ENCODE results near the gene GAREM1.

DNA sequence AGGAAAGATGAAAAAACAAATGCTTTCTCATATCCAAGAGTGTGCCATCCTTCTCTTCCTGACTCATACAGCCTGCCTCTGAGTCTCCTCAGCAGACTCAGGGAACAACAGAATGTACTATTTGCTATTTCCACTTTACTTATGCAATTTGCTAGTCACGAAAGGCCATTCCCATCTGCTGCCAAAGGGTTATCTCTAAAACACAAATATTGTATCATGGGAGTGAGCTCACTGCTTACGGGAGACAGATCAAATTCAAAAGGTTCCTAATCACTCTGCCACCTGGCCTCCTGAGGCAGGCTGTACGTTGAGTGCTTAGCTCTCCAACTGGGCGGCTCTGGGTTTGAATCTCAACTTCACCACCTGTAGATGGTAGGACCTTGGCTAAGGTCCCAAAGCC lies 92.0 kb downstream of the GAREM1 start:
- TF ChIP-seq, protein P1, sequence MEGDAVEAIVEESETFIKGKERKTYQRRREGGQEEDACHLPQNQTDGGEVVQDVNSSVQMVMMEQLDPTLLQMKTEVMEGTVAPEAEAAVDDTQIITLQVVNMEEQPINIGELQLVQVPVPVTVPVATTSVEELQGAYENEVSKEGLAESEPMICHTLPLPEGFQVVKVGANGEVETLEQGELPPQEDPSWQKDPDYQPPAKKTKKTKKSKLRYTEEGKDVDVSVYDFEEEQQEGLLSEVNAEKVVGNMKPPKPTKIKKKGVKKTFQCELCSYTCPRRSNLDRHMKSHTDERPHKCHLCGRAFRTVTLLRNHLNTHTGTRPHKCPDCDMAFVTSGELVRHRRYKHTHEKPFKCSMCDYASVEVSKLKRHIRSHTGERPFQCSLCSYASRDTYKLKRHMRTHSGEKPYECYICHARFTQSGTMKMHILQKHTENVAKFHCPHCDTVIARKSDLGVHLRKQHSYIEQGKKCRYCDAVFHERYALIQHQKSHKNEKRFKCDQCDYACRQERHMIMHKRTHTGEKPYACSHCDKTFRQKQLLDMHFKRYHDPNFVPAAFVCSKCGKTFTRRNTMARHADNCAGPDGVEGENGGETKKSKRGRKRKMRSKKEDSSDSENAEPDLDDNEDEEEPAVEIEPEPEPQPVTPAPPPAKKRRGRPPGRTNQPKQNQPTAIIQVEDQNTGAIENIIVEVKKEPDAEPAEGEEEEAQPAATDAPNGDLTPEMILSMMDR (IDR thresholded peaks at IDR 0.05), result no peak
- no peak for TF ChIP-seq POLR2A (IDR thresholded peaks at IDR 0.05)

Measured in Peyer's patch (tissue), 4 donors.